ENCODE measurements around the gene SPATA2.
"Not testable (repeated sequence)": the region's sequence is repeated elsewhere in the genome, so short reads cannot be mapped to it uniquely, and the experiment has no call there.

The SPATA2 gene

GRCh38 chr20:49901588-49901987 is 13.7 kb downstream of the SPATA2 start:
- Mint-ChIP-seq H3K36me3 (ENCODE audit: low read depth) (peaks cover 52% of the 10 kb centered on the region), H3K27ac (peak overlapping the region; percentile 64), H3K9me3 (peaks cover 33% of the 10 kb centered on the region), H3K4me1 (peaks cover 16% of the 10 kb centered on the region), H3K27me3 (ENCODE audit: low read depth, poor library complexity) (no peaks in the 10 kb centered on the region), H3K4me3 (no peak overlapping the region)
- no peak for TF ChIP-seq CTCF (IDR thresholded peaks at IDR 0.05)
- DNase-seq, result no peak

- DNase-seq, result no peak
- Mint-ChIP-seq H3K27me3 (ENCODE audit: low read depth, poor library complexity) (no peaks in the 10 kb centered on the region), H3K9me3 (peaks cover 35% of the 10 kb centered on the region), H3K4me3 (no peak overlapping the region), H3K36me3 (ENCODE audit: low read depth) (peaks cover 37% of the 10 kb centered on the region), H3K27ac (no peak overlapping the region), H3K4me1 (peaks cover 16% of the 10 kb centered on the region)
- no peak for TF ChIP-seq CTCF (IDR thresholded peaks at IDR 0.05)
These were observed 15.6 kb downstream of the SPATA2 start for GRCh38 chr20:49899541-49900383.

- TF ChIP-seq CTCF (IDR thresholded peaks at IDR 0.05), result no peak
- DNase-seq, result no peak
- Mint-ChIP-seq H3K27me3 (ENCODE audit: low read depth, poor library complexity) (no peaks in the 10 kb centered on the region), H3K4me1 (peaks cover 47% of the 10 kb centered on the region), H3K9me3 (peaks cover 35% of the 10 kb centered on the region), H3K36me3 (ENCODE audit: low read depth) (peaks cover 24% of the 10 kb centered on the region), H3K4me3 (no peak overlapping the region), H3K27ac (no peak overlapping the region)
These were observed 19.1 kb downstream of the SPATA2 start for GRCh38 chr20:49896204-49896603.

GRCh38 chr20:49895474-49896093 is 19.7 kb downstream of the SPATA2 start:
- H3K9me3 Mint-ChIP-seq, result peaks cover 35% of the 10 kb centered on the region
- not testable (repeated sequence) for H3K4me3 Mint-ChIP-seq; H3K27me3 Mint-ChIP-seq (ENCODE audit: low read depth, poor library complexity); H3K27ac Mint-ChIP-seq; DNase-seq
- peaks cover 24% of the 10 kb centered on the region for H3K36me3 Mint-ChIP-seq (ENCODE audit: low read depth)
- H3K4me1 Mint-ChIP-seq, result peaks cover 53% of the 10 kb centered on the region

- H3K27me3 Mint-ChIP-seq (ENCODE audit: low read depth, poor library complexity), result no peaks in the 10 kb centered on the region
- TF ChIP-seq CTCF (IDR thresholded peaks at IDR 0.05), result no peak
- no peak overlapping the region for H3K4me3 Mint-ChIP-seq
- peak overlapping the region; percentile 81 for H3K27ac Mint-ChIP-seq
- H3K4me1 Mint-ChIP-seq, result peaks cover 57% of the 10 kb centered on the region
- peaks cover 24% of the 10 kb centered on the region for H3K9me3 Mint-ChIP-seq
- no peak for DNase-seq
- H3K36me3 Mint-ChIP-seq (ENCODE audit: low read depth), result peaks cover 15% of the 10 kb centered on the region
These were observed 21.3 kb downstream of the SPATA2 start for GRCh38 chr20:49894073-49894470.

GRCh38 chr20:49893242-49894072 is 21.9 kb downstream of the SPATA2 start:
- Mint-ChIP-seq H3K27ac (peak overlapping the region; percentile 92), H3K4me3 (peak overlapping the region; percentile 57), H3K9me3 (peaks cover 18% of the 10 kb centered on the region), H3K36me3 (ENCODE audit: low read depth) (peaks cover 11% of the 10 kb centered on the region), H3K27me3 (ENCODE audit: low read depth, poor library complexity) (no peaks in the 10 kb centered on the region), H3K4me1 (peaks cover 58% of the 10 kb centered on the region)
- no peak for TF ChIP-seq CTCF (IDR thresholded peaks at IDR 0.05)
- DNase-seq, result no peak

Data from nephron progenitor cell (in vitro differentiated cells).